ENCODE data around the gene MYLK.

MYLK gene

GRCh38 chr3:123688241-123688747 lies 195.8 kb downstream of the MYLK start:
- no peak overlapping the region for H3K4me3 ChIP-seq (ENCODE audit: low read length)
- no peaks in the 10 kb centered on the region for H3K36me3 ChIP-seq (ENCODE audit: control insufficient read depth, low read depth, low read length)
- no peak overlapping the region for H3K27ac ChIP-seq (ENCODE audit: low read length)
- no peaks in the 10 kb centered on the region for H3K9me3 ChIP-seq (ENCODE audit: control insufficient read depth, low read depth, low read length)
- no peak overlapping the region for H3K9ac ChIP-seq (ENCODE audit: low read length)
- H3K4me1 ChIP-seq (ENCODE audit: control insufficient read depth, low read depth, low read length): peaks cover 3% of the 10 kb centered on the region
- no peaks in the 10 kb centered on the region for H3K27me3 ChIP-seq (ENCODE audit: control insufficient read depth, insufficient read depth, low read length)

DNA sequence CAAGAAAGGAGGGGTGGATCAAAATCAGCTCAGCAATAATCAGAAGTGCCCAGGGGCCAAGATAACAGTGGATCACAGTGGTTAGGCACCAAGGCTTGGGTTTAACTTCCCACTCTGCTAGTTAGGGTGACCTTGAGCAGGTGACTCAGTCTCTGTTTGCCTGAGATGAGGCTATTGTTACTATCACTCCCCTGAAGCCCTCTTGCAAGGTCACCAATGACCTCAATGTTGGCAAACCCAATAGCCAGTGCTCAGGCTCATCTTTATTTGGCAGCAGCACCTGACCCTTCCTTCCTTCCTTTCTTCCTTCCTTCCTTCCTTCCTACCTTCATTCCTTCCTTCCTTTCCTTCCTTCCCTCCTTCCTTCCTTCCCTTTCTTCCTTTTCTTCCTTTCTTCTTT lies 196.8 kb downstream of the MYLK start:
- H3K9ac ChIP-seq (ENCODE audit: low read length): no peak overlapping the region
- H3K27me3 ChIP-seq (ENCODE audit: control insufficient read depth, insufficient read depth, low read length): no peaks in the 10 kb centered on the region
- no peak overlapping the region for H3K27ac ChIP-seq (ENCODE audit: low read length)
- peaks cover 3% of the 10 kb centered on the region for H3K4me1 ChIP-seq (ENCODE audit: control insufficient read depth, low read depth, low read length)
- H3K36me3 ChIP-seq (ENCODE audit: control insufficient read depth, low read depth, low read length): no peaks in the 10 kb centered on the region
- H3K9me3 ChIP-seq (ENCODE audit: control insufficient read depth, low read depth, low read length): no peaks in the 10 kb centered on the region
- no peak overlapping the region for H3K4me3 ChIP-seq (ENCODE audit: low read length)

DNA sequence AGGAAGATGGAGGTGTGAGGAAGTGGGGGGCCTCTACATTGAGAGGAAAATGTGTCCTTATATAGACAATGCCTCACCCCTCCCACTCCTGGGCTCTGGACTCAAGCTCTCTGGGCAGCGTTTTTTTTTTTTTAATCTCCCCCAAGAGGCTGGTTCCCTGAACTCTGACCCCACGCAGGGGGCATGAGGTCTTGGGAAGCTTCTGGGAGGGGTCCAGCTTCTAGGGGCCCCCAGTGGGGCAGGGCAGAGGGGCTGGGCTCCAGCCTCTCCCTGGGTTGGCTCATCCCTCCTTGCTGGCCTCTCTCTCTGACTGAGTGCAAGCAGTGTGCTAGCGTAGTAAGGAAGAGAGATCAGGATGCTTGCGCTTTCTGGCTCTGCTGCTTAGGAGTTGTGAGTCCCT lies 197.9 kb downstream of the MYLK start:
- H3K9me3 ChIP-seq (ENCODE audit: control insufficient read depth, low read depth, low read length): no peaks in the 10 kb centered on the region
- H3K4me1 ChIP-seq (ENCODE audit: control insufficient read depth, low read depth, low read length): peaks cover 3% of the 10 kb centered on the region
- H3K27me3 ChIP-seq (ENCODE audit: control insufficient read depth, insufficient read depth, low read length): no peaks in the 10 kb centered on the region
- no peaks in the 10 kb centered on the region for H3K36me3 ChIP-seq (ENCODE audit: control insufficient read depth, low read depth, low read length)
- no peak overlapping the region for H3K9ac ChIP-seq (ENCODE audit: low read length)
- no peak overlapping the region for H3K27ac ChIP-seq (ENCODE audit: low read length)
- no peak overlapping the region for H3K4me3 ChIP-seq (ENCODE audit: low read length)

DNA sequence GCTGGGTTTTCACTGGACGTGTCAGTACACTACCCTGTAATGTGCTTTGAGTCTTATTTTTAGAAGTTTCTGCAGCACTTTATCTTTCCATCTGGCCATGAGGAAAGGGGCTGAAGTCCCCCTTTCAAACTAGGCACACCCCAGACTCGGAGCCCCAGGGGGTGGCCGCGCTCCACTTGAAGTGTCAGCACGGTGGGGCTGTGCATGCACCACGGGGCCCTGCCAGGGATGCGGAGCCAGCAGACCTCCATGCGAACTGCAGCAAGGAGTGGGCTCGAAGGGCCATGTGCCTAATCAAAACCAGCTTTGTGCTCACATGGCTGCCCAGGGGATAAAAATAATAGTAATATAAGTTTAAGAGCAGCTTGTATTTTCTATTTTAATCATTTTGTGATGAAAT lies 198.4 kb downstream of the MYLK start:
- peaks cover 3% of the 10 kb centered on the region for H3K4me1 ChIP-seq (ENCODE audit: control insufficient read depth, low read depth, low read length)
- H3K36me3 ChIP-seq (ENCODE audit: control insufficient read depth, low read depth, low read length): no peaks in the 10 kb centered on the region
- H3K27me3 ChIP-seq (ENCODE audit: control insufficient read depth, insufficient read depth, low read length): no peaks in the 10 kb centered on the region
- no peak overlapping the region for H3K4me3 ChIP-seq (ENCODE audit: low read length)
- H3K27ac ChIP-seq (ENCODE audit: low read length): no peak overlapping the region
- no peaks in the 10 kb centered on the region for H3K9me3 ChIP-seq (ENCODE audit: control insufficient read depth, low read depth, low read length)
- no peak overlapping the region for H3K9ac ChIP-seq (ENCODE audit: low read length)

DNA sequence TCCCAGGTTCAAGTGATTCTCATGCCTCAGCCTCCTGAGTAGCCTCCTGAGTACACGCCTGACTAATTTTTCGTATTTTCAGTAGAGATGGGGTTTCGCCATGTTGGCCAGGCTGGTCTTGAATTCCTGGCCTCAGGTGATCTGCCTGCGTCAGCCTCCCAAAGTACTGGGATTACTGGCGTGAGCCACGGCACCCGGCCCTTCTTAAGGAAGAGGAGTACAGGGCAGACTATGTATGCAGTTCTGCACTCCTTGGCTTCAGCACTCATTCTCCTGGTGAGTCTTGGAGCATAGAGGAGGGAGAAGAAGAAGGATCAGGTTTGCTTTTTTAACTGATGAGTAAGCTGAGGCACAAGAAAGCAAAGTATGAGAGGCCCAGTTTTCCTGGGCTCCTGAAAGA lies 199.5 kb downstream of the MYLK start:
- Histone ChIP-seq H3K4me3 (ENCODE audit: low read length) (no peak overlapping the region), H3K27ac (ENCODE audit: low read length) (no peak overlapping the region), H3K9me3 (ENCODE audit: control insufficient read depth, low read depth, low read length) (no peaks in the 10 kb centered on the region), H3K27me3 (ENCODE audit: control insufficient read depth, insufficient read depth, low read length) (no peaks in the 10 kb centered on the region), H3K36me3 (ENCODE audit: control insufficient read depth, low read depth, low read length) (no peaks in the 10 kb centered on the region), H3K9ac (ENCODE audit: low read length) (no peak overlapping the region), H3K4me1 (ENCODE audit: control insufficient read depth, low read depth, low read length) (no peaks in the 10 kb centered on the region)

DNA sequence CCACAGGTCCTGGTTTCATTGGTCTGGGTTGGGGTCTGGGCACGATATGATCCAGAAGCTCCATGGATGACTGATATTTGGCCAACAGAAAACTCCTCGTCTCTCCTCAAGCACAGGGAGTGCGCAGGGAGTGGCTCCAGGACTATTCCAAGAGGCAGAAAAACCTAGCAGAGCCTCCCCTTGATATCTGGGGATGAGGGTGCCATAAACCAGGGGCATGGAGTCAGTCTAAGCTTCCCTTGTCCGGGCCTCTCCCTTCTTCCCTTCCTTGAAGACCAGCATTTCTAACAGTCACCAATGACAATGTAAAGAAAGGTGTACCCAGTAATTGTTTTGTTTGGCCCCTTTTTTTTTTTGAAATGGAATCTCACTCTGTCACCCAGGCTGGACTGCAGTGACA lies 199.9 kb downstream of the MYLK start:
- H3K9me3 ChIP-seq (ENCODE audit: control insufficient read depth, low read depth, low read length): no peaks in the 10 kb centered on the region
- no peaks in the 10 kb centered on the region for H3K36me3 ChIP-seq (ENCODE audit: control insufficient read depth, low read depth, low read length)
- no peak overlapping the region for H3K27ac ChIP-seq (ENCODE audit: low read length)
- H3K27me3 ChIP-seq (ENCODE audit: control insufficient read depth, insufficient read depth, low read length): no peaks in the 10 kb centered on the region
- H3K4me1 ChIP-seq (ENCODE audit: control insufficient read depth, low read depth, low read length): no peaks in the 10 kb centered on the region
- H3K4me3 ChIP-seq (ENCODE audit: low read length): no peak overlapping the region
- H3K9ac ChIP-seq (ENCODE audit: low read length): no peak overlapping the region

DNA sequence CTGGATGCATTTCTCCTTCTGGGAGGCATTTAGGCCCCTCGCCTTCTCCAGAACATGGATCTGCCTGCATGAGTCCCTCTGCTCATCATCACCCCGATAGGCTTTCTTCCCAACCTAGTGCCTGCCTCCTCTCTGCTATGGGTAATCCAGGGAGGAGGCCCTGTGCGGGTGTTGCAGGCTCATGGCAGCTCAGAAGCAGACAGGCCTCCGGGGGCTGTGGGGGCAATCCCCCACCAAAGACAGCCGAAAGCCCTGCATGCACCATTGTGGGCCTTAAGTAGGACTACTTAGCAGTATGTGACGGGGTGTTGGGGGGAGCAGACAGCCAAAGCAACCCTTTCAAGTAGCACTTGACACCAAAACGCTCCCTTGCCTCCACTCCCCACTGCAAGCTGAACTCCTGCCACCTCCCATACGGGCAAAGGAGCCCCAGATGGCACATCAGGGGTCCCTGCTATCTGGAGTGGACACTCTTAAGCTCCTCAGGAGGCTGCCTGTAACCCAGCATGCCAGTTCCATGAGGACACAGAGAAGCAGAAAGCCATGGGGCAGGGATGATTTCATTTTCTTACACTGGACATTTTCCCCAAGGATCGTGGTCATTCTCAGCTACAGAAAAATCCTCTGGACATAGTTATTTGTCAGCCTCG lies 200.5 kb downstream of the MYLK start:
- H3K4me3 ChIP-seq (ENCODE audit: low read length): no peak overlapping the region
- no peak overlapping the region for H3K27ac ChIP-seq (ENCODE audit: low read length)
- H3K9ac ChIP-seq (ENCODE audit: low read length): no peak overlapping the region
- no peaks in the 10 kb centered on the region for H3K4me1 ChIP-seq (ENCODE audit: control insufficient read depth, low read depth, low read length)
- no peaks in the 10 kb centered on the region for H3K36me3 ChIP-seq (ENCODE audit: control insufficient read depth, low read depth, low read length)
- H3K27me3 ChIP-seq (ENCODE audit: control insufficient read depth, insufficient read depth, low read length): no peaks in the 10 kb centered on the region
- H3K9me3 ChIP-seq (ENCODE audit: control insufficient read depth, low read depth, low read length): no peaks in the 10 kb centered on the region

DNA sequence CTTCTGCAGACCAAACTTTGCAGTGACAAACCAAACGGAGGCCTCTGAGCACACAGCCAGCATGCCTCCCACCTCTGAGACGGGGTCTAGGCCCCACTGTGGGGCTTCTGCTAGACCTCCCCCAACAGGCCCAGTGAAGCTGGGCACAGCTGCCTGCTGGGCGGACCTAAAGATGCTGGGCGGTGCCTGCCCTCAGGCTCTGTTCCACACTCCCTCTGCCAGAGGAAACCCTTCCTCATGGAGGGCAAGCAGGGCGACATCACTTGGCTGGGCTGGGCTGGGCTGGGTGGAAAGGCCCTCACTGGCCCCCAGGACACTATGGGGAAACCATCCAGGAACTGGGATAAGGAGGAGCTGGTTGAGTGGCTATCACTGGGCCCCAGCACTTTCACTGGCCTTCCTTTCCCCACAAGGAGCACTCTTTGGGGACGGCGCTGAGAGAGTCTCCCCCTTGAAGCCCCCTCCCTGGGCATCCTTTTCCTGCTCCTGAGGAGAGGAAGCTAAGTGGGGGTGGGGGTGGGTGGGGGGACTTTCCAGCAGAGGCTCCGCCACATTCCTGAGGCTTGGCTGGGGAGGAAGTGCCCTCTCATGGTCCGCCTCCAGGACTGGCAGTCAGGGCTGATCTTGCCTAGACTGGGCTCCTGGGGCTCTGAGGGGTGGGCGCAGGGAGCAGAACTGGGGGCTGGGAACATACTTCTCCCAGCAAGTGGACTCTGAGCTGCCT lies 201.2 kb downstream of the MYLK start:
- no peaks in the 10 kb centered on the region for H3K36me3 ChIP-seq (ENCODE audit: control insufficient read depth, low read depth, low read length)
- no peaks in the 10 kb centered on the region for H3K27me3 ChIP-seq (ENCODE audit: control insufficient read depth, insufficient read depth, low read length)
- H3K9ac ChIP-seq (ENCODE audit: low read length): no peak overlapping the region
- no peaks in the 10 kb centered on the region for H3K9me3 ChIP-seq (ENCODE audit: control insufficient read depth, low read depth, low read length)
- no peak overlapping the region for H3K27ac ChIP-seq (ENCODE audit: low read length)
- H3K4me1 ChIP-seq (ENCODE audit: control insufficient read depth, low read depth, low read length): no peaks in the 10 kb centered on the region
- H3K4me3 ChIP-seq (ENCODE audit: low read length): no peak overlapping the region

DNA sequence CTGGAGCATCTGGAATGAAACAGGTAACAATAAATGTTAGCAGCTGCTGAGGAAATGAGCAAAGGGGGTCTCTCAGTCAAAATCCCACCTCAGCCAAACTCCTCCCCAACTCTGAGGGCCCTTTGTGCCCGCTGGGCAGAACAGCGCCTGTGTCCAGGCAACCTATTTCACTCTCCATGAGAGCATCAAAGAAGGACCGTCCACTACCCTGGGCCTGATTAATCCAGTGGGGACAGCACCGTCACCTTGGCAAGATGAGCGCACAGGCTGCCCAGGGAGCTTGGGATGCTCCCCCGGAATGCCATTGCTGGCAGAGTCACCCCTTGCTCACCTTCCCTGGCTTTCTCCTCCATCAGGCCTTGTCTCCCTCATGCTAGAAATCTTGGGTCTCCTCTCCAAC lies 201.8 kb downstream of the MYLK start:
- H3K27me3 ChIP-seq (ENCODE audit: control insufficient read depth, insufficient read depth, low read length): no peaks in the 10 kb centered on the region
- H3K36me3 ChIP-seq (ENCODE audit: control insufficient read depth, low read depth, low read length): no peaks in the 10 kb centered on the region
- H3K4me1 ChIP-seq (ENCODE audit: control insufficient read depth, low read depth, low read length): no peaks in the 10 kb centered on the region
- H3K9ac ChIP-seq (ENCODE audit: low read length): no peak overlapping the region
- no peak overlapping the region for H3K27ac ChIP-seq (ENCODE audit: low read length)
- no peaks in the 10 kb centered on the region for H3K9me3 ChIP-seq (ENCODE audit: control insufficient read depth, low read depth, low read length)
- H3K4me3 ChIP-seq (ENCODE audit: low read length): no peak overlapping the region

GRCh38 chr3:123679712-123680386 lies 204.3 kb downstream of the MYLK start:
- H3K9me3 ChIP-seq (ENCODE audit: control insufficient read depth, low read depth, low read length): no peaks in the 10 kb centered on the region
- H3K9ac ChIP-seq (ENCODE audit: low read length): no peak overlapping the region
- H3K27ac ChIP-seq (ENCODE audit: low read length): no peak overlapping the region
- no peaks in the 10 kb centered on the region for H3K36me3 ChIP-seq (ENCODE audit: control insufficient read depth, low read depth, low read length)
- no peaks in the 10 kb centered on the region for H3K4me1 ChIP-seq (ENCODE audit: control insufficient read depth, low read depth, low read length)
- no peaks in the 10 kb centered on the region for H3K27me3 ChIP-seq (ENCODE audit: control insufficient read depth, insufficient read depth, low read length)
- H3K4me3 ChIP-seq (ENCODE audit: low read length): no peak overlapping the region

DNA sequence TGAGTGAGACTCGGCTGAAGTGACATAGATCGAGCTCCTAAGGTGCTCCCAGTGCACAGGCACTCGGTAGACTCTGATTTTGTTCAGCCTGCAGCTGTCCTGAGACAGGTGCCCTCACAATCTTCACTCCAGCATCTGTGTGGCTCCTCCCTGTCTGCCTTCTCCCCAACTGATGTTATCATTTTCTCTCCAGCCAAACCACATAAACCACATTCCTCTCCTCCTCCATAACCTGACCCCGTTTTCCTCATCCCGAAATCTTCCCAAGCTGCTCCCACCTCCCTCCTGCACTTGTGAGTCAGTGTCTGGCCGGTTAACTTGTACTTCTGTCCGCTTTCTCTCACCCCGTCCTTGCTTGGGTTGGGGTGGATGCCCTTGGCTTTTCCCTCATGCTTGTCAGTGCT lies 206.0 kb downstream of the MYLK start:
- no peak overlapping the region for H3K4me3 ChIP-seq (ENCODE audit: low read length)
- no peaks in the 10 kb centered on the region for H3K9me3 ChIP-seq (ENCODE audit: control insufficient read depth, low read depth, low read length)
- H3K27ac ChIP-seq (ENCODE audit: low read length): no peak overlapping the region
- no peaks in the 10 kb centered on the region for H3K36me3 ChIP-seq (ENCODE audit: control insufficient read depth, low read depth, low read length)
- no peaks in the 10 kb centered on the region for H3K27me3 ChIP-seq (ENCODE audit: control insufficient read depth, insufficient read depth, low read length)
- no peak overlapping the region for H3K9ac ChIP-seq (ENCODE audit: low read length)
- no peaks in the 10 kb centered on the region for H3K4me1 ChIP-seq (ENCODE audit: control insufficient read depth, low read depth, low read length)
